ENCODE results near the gene ECI1.
"Not testable (repeated sequence)": the region's sequence is repeated elsewhere in the genome, so short reads cannot be mapped to it uniquely, and the experiment has no call there.

Gene ECI1

DNA sequence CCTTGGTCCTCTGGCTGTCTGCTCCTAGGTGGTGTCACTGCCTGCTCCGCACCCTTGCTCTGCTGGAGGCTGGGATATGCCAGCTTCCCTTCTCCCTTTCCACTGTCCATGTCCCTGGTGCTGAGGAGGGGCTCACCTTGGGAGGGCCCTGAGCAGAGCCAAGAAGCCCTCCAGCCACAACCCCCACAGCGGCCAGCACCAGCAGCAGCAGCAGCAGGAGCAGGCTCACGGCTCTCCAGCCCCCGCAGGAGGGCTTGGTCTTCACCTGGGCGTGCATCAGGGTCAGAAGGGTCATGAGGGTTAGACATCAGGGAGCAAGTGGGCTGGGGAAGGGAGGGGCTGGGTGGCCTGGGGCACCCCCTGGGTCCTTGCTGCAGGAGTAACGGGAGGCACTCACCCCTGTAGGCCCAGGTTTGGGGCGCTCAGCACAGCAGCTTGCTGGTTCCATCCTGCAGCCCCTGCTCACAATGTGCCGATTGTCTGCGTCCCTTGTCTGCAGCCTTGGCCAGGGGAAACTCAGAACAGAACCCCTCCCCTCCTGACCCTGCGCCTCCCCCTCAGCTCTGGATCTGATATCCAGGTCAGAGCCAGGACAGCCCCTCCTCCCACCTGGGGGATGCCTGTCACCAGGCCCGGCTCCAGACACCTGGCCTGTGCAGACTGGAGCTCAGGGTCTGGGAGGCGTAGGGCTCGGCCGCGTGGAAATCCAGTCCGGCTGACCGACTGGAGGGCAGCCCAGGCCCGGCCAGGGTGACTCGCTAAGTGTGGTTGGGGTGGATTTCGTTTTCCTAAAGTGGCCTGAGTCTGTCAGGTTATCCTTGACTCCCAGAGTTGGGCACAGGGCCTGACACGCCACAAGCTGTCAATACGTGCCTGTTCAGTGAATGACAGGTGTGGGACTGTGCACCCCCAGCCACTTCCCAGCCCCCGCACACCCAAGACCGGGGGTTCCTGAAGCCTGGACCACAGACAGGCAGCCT, 40.7 kb downstream of the ECI1 start, which contains the start of gene BRICD5:
TSS of gene BRICD5 (minus strand) at position 478 of the 980 bp plus-strand sequence. CDS start at position 448, 30 bp downstream.
- no peak for DNase-seq (ENCODE audit: low read depth)

DNA sequence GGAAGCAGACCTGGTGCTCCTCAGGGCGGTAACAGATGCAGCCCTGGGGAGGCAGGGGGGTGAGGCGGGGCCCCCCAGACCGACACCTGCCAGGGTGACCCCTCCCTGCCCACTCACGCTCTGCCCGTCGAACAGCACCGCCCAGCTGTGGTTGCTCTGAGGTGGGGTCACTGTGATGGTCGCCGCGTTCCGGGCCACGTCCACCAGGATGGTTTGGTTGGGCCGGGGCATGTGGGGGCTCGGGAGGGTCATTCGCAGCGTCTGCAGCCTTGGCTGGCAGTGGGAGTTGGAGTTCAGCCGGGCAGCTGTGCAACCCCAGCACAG, 41.4 kb downstream of the ECI1 start:
- no peak for DNase-seq (ENCODE audit: low read depth)

DNA sequence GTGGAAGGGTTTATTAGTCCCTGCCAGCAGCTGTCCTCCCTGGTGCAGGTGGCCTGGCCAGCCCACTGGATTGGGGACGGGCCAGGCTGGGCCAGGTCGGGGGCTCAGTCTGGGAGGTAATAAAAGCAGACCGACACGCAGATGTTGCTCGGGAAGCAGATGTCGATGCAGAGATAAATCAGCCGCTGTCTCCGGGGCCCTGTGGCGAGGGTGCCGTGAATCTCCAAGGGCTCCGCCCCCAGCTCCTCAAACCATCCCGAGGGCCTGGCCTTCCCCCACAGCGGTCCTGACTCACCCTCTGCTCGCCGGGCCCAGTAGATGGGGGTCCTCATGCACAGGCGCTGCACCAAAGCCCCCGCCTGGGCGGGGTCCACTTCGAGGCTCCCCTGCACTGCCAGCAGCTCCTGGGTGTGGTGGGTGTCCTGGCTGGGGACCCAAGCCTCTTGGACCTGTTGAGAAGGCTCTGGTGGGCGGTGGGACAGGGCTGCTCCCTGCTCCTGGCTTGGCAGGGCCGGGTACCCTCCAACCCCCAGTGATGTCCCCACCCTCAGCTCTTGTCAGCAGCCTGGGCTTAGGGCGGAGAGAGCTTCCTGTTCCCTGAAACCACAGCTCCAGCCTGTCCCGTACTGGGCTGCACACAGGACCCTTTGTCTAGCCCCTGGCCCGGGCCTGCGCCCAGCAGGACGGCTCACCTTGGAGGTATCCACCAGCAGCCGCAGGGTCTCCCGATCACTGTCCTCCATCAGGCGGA, 42.0 kb downstream of the ECI1 start:
- no peak for DNase-seq (ENCODE audit: low read depth)

DNA sequence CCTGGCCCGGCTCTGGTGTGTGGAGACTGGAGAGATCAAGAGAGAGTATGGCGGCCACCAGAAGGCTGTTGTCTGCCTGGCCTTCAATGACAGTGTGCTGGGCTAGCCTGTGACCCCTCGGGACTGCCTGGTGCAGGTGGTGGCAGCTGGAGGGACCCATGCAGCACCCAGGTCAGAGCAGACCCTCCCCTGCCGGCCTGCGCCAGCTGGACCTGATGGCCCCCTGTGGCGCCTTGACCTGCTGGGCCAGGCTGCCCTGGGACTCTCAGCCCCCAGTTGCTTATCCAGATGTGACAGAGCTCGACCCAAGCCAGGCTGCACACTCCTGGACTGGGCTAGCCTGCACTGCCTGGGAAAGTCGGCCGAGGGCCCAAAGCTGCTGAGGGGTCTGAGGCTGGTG, 42.6 kb downstream of the ECI1 start:
- DNase-seq (ENCODE audit: low read depth), result no peak

DNA sequence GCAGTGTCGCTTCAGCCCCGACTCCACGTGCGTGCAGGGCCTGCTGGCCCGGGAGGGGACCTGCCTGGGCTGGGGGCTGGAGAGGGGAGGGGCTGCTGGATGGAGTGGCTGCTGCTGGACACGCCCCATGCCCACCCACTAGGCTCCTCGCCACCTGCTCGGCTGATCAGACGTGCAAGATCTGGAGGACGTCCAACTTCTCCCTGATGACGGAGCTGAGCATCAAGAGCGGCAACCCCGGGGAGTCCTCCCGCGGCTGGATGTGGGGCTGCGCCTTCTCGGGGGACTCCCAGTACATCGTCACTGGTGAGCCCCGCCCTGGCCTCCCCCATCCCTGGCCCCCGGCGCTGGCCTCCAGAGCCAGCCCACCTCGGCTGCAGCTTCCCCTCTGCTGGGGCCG, 43.1 kb downstream of the ECI1 start:
- DNase-seq (ENCODE audit: low read depth), result no peak

DNA sequence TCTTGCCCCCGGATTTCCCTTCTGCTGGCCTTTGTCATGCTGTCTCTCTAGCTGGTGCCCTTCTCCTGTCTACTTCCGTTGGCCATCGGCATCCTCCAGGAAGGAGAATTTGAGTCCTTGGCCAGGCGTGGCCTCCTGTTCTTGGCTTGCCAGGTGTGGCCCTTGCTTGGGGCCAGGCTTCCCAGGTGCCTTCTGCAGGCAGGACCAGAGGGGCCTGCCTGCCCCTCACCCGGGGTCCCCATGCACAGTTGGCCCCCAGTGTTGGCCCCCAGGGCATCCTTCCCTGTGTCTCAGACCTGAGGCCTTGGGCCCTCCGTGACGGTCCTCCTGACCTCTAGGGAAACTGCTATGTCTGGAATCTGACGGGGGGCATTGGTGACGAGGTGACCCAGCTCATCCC, 43.5 kb downstream of the ECI1 start:
- DNase-seq (ENCODE audit: low read depth), result no peak

DNA sequence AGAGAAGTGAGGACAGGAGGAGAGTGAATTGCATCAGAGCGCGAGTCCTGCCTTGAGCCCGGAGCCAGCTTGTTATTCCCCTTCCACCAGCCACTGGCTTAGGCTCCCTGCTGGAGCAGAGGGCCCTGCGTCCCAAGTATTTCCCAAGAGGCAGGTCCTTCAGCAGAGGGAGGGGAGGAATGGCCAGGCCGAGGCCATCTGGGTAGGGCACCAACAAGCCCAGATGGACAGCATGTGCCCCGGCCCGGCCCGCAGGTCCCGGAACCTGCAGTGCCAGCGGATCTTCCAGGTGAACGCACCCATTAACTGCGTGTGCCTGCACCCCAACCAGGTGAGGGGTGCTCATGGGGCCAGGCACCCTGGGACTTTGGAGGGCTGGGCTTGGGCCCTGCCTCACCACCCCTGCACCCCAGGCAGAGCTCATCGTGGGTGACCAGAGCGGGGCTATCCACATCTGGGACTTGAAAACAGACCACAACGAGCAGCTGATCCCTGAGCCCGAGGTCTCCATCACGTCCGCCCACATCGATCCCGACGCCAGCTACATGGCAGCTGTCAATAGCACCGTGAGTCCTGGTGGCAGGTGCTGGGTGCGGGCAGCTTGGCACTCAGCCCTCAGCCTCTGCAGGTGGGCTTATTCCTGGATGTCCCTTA, 44.5 kb downstream of the ECI1 start:
- DNase-seq (ENCODE audit: low read depth), result no peak

DNA sequence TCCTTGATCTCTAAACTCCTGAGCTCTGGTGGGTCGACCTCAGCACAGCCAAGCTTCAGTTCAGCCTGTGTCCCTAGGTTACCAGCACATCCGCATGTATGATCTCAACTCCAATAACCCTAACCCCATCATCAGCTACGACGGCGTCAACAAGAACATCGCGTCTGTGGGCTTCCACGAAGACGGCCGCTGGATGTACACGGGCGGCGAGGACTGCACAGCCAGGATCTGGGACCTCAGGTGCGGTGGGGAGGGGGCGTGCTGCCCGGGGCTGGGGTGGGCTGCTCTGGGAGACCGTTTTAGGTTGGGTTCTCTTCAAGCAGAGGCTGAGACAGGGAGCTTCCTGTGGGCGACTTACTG, 45.0 kb downstream of the ECI1 start:
- DNase-seq (ENCODE audit: low read depth), result no peak

DNA sequence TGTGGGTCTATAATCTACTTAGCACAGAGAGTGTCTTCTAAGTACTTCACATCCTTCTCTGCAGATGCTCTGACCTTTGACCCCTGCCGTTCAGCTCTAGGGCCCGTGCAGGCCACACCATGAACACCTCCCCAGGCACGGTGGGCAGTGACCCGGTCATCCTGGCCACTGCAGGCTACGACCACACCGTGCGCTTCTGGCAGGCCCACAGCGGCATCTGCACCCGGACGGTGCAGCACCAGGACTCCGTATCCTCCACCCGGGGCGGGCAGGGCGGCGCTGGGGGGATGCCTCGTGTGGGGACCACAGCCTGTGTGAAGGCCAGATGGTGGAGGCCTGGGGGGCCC, 45.4 kb downstream of the ECI1 start:
- DNase-seq (ENCODE audit: low read depth), result no peak

DNA sequence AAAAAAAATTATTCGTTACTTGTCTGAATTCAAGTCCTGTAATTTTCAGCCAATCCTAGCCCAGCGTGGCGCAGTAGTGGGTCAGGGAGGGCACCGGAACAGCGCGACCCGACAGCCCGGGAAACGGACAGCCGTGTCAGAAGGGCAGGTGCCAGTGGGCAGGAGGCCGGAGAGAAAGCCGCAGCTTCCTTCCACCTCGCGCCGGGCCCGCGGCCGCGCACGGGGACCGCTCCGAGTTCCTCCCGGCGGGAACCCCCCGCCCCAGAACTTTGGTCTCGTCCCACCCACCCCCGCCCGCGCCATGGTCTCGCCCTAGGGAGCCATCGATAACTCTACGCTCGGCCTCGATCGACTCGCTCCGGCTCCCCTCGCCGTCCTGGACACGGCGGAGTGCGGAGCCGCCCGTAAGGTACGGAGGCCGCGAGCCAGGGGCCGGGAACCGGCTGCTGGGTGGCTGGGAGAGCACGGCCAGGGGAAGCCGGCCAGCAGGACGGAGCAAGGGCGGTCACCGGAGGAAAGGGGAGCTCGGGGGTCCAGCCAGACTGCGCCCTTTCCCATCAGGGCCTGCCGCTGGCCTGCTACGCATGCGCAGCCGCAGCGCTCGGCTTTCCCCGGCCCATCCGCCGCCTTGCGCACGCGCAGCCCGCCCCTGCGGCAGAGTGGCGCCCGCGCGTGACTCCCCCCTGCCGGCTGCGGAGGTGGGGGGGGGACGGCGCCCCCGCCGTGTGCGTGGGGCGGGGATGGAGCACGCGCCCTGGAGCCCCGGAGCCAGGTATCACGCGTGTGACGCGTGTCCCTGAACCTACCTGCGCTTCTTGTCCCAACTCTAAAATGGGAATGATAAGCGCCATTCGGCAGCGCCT, 46.1 kb downstream of the ECI1 start, which contains the start of gene MLST8:
TSS of gene MLST8 (plus strand) at position 351 of the 863 bp plus-strand sequence. CDS start 632 bp downstream, outside the sequence.
- DNase-seq (ENCODE audit: low read depth), result peak; percentile 92

DNA sequence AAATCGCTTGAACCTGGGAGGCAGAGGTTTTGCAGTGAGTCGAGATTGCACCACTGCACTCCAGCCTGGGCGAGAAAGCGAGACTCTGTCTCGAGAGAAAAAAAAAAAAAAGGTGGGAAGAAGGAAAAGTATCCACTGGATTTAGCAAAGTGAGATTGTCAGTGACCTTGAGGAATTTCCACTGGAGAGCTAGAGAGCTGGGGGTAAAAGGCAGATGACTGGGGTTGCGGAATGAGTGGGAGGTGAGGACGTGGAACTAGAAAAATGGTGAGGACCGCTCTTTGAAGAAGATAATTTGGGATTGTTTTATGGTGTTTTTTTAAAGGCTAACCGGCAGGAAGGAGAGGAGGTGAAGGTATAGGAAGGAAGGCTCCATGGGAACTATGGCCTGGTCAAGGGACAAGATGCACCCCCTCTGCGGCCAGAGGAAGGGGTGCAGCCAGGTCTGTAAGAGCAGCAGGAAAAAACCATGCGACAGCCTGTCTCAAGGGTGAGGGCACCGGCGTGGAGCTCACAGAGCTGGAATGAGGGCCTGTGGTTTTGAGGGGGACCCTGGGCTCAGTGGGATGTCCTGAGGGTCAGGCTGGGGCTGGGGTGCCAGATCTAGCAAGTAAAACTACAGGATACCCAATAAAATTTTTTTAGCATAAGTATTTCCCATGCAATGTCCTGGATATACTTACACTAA, 46.8 kb downstream of the ECI1 start:
- no peak for DNase-seq (ENCODE audit: low read depth)

DNA sequence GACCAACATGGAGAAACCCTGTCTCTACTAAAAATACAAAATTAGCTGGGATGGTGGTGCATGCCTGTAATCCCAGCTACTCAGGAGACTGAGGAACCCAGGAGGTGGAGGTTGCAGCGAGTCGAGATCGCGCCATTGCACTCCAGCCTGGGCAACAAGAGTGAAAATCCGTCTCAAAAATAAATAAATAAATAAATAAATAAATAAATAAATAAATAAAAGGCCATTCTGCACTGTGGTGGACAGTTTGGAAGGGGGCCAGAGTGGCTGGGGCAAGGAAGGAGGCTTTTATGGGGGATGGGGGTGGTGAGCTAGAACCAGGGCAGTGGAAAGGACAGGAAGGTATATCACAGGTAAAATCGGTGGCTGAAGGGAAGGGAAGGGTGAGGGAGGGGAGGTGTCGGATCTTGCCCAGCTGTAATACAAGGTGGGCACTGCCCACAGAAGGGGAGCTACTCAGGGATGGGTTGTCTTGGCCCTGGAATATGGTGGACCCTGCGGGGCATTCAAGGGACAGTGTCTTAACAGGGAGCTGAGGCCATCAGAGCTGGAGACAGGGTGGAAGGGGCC, 48.2 kb downstream of the ECI1 start:
- not testable (repeated sequence) for DNase-seq (ENCODE audit: low read depth)

DNA sequence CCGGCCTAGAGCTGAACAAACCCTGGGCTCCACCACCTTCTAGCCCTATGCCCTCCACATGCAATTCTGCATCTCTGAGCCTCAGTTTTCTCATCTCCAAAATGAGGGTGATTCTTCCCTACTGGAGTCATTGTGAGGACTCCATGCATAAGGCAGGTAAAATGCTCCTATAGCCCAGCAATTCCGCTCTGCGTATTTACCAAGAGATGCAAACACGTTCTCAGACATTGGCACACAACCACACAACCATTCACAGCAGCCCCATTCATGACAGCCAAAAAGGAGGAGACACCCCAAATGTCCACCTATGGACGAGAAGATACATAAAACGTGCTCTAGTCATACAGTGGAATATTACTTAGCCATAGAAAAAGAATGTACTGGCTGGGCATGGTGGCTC, 51.1 kb downstream of the ECI1 start:
- DNase-seq (ENCODE audit: low read depth), result no peak

DNA sequence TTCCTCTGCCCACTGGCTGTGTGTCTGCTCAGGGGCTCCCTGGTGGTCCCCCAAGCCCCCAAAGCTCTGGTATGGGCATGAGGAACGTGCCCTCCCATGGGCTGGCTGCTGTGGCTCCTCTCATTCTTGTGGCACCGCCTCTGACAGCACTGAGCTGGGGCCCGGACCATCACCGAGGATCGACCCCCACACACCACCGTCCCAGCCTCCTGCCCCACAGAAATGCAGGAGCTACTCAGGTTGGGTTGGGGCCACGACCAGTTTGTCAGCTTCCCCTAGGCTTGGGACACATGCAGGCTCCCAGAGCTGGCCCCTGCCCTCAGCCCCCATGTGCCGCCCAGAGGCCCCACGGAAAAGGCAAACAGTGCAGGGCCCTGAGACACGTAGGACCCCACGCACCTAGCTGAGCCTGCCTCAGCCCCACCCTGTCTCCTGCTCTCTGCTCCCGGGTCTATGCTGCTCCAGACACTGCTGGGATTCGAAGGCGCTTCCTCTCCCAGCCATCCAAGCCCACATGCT, 51.7 kb downstream of the ECI1 start:
- DNase-seq (ENCODE audit: low read depth), result no peak

DNA sequence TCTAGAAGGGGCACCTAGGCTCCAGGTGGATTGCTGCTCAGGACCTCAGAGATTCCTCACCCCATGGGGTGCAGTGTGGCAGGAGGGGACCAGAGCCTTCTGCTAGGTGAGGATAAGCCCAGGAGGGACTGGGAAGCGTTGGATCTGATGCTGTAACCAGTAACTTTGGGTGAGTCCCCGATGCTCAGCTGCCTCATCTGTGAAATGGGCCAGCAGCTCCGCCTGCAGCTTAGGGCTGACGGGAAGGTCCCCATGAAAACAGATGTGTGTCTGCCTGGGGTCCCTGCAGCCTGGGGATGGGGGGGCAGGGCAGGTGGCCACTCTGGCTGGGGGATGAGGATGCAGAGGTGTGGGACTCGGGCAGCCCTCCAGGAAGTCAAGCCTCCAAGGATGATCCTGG, 52.3 kb downstream of the ECI1 start:
- no peak for DNase-seq (ENCODE audit: low read depth)

DNA sequence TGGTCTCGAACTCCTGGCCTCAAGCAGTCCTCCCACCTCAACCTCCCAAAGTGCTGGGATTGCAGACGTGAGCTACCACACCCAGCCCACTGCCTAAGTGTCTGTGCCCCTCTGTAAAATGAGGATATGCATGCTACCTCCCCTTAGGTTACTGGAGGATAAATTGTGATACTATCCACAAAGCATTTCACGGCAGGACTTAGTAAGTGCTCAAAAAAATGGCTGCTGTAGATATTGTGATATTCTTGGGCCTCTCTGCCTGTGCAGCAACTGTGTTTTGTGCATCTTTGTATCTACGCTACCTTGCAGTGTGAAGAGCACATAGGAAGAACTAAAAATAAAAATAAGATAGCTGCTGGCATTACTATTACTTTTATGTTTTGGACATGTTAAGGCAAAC, 53.1 kb downstream of the ECI1 start:
- DNase-seq (ENCODE audit: low read depth), result no peak

DNA sequence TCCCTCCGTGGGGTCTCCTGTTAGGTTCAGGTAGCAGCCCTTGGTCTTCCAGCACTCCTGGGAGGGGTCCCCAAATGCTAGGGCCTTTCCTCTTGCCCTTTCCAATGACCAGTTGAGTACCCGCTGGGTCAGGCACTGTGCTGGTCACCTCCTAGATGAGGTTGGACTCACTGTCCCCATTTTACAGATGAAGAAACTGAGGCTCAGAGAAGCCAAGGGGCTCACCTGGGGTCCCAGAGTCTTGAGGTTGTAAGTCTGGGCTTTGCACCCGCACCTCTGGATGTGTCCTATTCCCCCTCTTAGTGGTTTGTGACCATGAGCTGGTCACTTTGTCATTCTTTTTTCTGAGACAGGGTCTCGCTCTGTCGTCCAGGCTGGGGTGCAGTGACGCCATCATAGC, 53.6 kb downstream of the ECI1 start:
- DNase-seq (ENCODE audit: low read depth), result no peak

DNA sequence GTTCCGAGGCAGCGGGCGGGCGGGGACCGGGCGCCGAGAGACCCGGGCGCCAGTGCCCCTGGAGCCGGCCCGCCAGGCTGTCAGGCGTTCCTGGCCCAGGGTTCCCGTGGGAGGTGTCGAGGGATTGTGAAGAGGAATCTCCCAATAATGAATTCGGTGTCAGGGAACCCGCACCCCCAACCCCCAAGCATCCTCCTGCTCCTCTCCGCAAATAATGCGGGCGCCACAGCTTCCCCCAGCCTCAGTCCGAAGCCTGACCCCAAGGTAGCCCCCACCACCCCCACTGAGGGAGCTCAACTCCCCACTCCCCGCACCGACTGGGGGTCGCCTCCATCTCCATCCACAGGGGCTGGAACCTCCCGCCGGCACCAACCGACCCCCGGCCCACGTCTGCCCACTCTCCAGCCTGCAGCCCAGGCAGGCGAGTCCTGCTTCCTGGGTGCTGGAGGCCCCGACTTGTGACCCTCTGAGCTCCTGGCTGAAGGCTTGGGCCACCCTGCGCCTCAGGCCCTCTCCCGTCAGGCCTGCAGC, 54.3 kb downstream of the ECI1 start:
- DNase-seq (ENCODE audit: low read depth), result no peak

DNA sequence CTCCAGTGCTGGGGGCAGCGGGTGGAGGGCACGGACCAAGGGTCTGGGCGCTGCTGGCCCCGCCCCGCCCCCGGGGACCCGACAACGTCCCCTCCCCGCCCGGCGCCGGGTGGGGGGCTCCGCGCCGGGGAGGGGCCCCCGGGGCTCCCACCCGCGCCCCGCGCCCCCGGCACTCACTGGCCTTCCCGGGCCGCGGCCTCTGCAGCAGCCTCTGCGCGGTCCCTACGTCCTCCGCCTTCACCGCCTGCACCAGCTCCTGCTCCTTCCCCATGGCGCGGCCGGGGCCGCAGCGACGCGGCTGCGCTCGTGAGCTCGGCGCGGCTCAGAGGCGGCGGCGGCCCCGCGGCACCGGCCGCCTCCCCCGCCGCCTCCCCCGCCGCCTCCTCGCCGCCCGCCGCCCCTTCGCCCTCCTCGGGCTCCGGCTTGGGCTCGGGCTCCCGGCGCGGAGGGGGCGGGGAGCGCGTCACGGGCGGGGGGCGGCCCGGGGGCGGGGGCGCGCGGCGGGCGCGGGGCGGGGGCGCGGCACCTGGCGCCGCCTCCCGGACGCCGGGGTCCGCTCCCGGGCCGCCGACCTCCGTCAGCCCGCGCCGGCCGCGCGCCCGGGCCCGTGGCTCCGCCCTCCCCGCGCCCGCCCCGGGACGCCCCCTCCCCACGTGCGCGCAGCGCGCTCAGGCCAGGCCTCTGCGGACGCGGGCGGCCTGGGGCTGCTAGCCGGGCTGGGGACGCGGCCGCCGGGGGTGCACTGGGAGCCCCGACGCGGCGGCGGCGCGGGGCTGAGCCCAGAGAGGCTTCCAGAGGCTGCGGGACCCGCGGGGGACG, 55.0 kb downstream of the ECI1 start, which contains the start of gene CASKIN1:
TSS of gene CASKIN1 (minus strand) at position 444 of the 819 bp plus-strand sequence. CDS start at position 271, 173 bp downstream.
- DNase-seq (ENCODE audit: low read depth), result no peak

All from activated T-helper 1 cell treated with Interleukin-2 at 50 U/mL for 16 hours (primary cell).